H1 (cell line): ENCODE results near the gene CFAP100. TPM values are rescaled to one million over a fixed set of nuclear protein-coding genes. Genes with fewer than 3 reads are reported as not detected.
A peak's percentile ranks its signal among the peaks of the same experiment; 100 is the strongest.

Experiments used
- CTCF ChIA-PET: fragments of 300-600 bp; sonication (Branson Sonifier 250); formaldehyde crosslinking; loops from one replicate; lab custom pipeline; 2021; ENCODE audit not compliant: partially characterized antibody; lab: Charles Lee
- POLR2A ChIA-PET: fragments of 300-600 bp; sonication (Branson Sonifier 250); formaldehyde crosslinking; loops from one replicate; lab custom pipeline; 2021; ENCODE audit warnings: inconsistent platforms; ENCODE audit not compliant: partially characterized antibody; lab: Charles Lee
- DNase-seq, 2 experiments: peaks; one replicate each; pipeline versions ENCODE4 v3.0.0 to v3.0.0-alpha.2; 2010 to 2022; ENCODE audit warnings: low spot score in 2 of 2, low read depth in 1 of 2, mixed read lengths in 1 of 2
- FAIRE-seq: peaks from 2 replicates; lab custom pipeline; 2011; peaks lifted over from hg19 to GRCh38; lab: Jason Lieb, UNC
- H2AFZ ChIP-seq: 2 replicates; pipeline ENCODE4 v1.8.1; 2012; ENCODE audit warnings: low read length, inconsistent platforms
- H2AK5ac ChIP-seq: 2 replicates; pipeline ENCODE4 v1.6.1; 2013; ENCODE audit warnings: low read depth, low read length
- H2BK120ac ChIP-seq: replicated peaks from 2 replicates; pipeline ENCODE3; 2013; ENCODE audit warnings: low read depth, low read length, inconsistent platforms
- H2BK12ac ChIP-seq: 2 replicates; pipeline ENCODE4 v1.6.1; 2013; ENCODE audit warnings: low read depth, low read length
- H2BK15ac ChIP-seq: 2 replicates; pipeline ENCODE4 v1.6.1; 2013; ENCODE audit warnings: low read length
- H2BK20ac ChIP-seq: 2 replicates; pipeline ENCODE4 v1.6.1; 2013; ENCODE audit warnings: low read length
- H2BK5ac ChIP-seq: 2 replicates; pipeline ENCODE4 v1.6.1; 2013; ENCODE audit warnings: low read depth, low read length
- H3K14ac ChIP-seq: 2 replicates; pipeline ENCODE4 v1.6.1; 2013; ENCODE audit warnings: inconsistent platforms; ENCODE audit not compliant: insufficient read length
- H3K18ac ChIP-seq: 2 replicates; pipeline ENCODE4 v1.6.1; 2013; ENCODE audit warnings: low read length; ENCODE audit errors: extremely low read depth
- H3K23ac ChIP-seq: 2 replicates; pipeline ENCODE4 v1.6.1; 2013; ENCODE audit warnings: inconsistent platforms; ENCODE audit not compliant: insufficient read length
- H3K23me2 ChIP-seq: 2 replicates; pipeline ENCODE4 v1.6.1; 2013; ENCODE audit warnings: low read depth, low read length
- H3K27ac ChIP-seq: 2 replicates; pipeline ENCODE4 v1.6.1; 2011; ENCODE audit warnings: low read depth, low read length, inconsistent platforms
- H3K27me3 ChIP-seq, 4 experiments: replicated peaks in 1 of 4; 1 replicate in 1 of 4; 2 replicates in 3 of 4; pipeline versions ENCODE4 v1.6.1 to v1.8.1; 2011 to 2013; ENCODE audit warnings: low read length in 3 of 4, mild to moderate bottlenecking in 3 of 4, inconsistent platforms in 2 of 4, mixed read lengths in 2 of 4, moderate library complexity in 1 of 4; ENCODE audit not compliant: control insufficient read depth in 3 of 4, insufficient read depth in 3 of 4; ENCODE audit errors: extremely low read depth in 1 of 4
- H3K36me3 ChIP-seq, 4 experiments: 2 replicates each; pipeline versions ENCODE4 v1.6.1 to v1.8.1; 2011 to 2013; ENCODE audit warnings: mild to moderate bottlenecking in 4 of 4, low read length in 3 of 4, moderate library complexity in 2 of 4, control low read depth in 1 of 4, inconsistent platforms in 1 of 4; ENCODE audit not compliant: insufficient read depth in 4 of 4, control insufficient read depth in 2 of 4
- H3K4ac ChIP-seq: replicated peaks from 2 replicates; pipeline ENCODE3; 2013; ENCODE audit warnings: low read length, low read depth, mixed read lengths, inconsistent platforms; ENCODE audit not compliant: insufficient read length
- H3K4me1 ChIP-seq, 4 experiments: replicated peaks in 1 of 4; 1 replicate in 1 of 4; 2 replicates in 3 of 4; pipeline versions ENCODE4 v1.6.1 to v1.8.1; 2011 to 2013; ENCODE audit warnings: low read length in 3 of 4, inconsistent platforms in 2 of 4, mixed read lengths in 1 of 4; ENCODE audit not compliant: insufficient read depth in 4 of 4, control insufficient read depth in 3 of 4
- H3K4me2 ChIP-seq, 2 experiments: 2 replicates each; pipeline versions ENCODE4 v1.6.1 to v1.8.1; 2011 to 2013; ENCODE audit warnings: low read depth in 2 of 2, low read length in 2 of 2, control low read depth in 1 of 2, inconsistent platforms in 1 of 2, mild to moderate bottlenecking in 1 of 2; ENCODE audit not compliant: insufficient read depth in 1 of 2
- H3K4me3 ChIP-seq, 4 experiments: fragments of 200-600, 300-600 bp in 1 of 4; sonication (generic), shearing (Covaris generic), sonication (Bioruptor Twin) in 1 of 4; 2 replicates each; pipeline versions ENCODE4 v1.5.1 to v1.8.1; 2011 to 2016; ENCODE audit warnings: low read length in 4 of 4, low read depth in 3 of 4, control low read depth in 2 of 4, inconsistent platforms in 2 of 4, mild to moderate bottlenecking in 2 of 4, mixed read lengths in 1 of 4, moderate library complexity in 1 of 4; ENCODE audit not compliant: insufficient read depth in 2 of 4; ENCODE audit errors: extremely low read depth in 1 of 4
- H3K56ac ChIP-seq: replicated peaks from 2 replicates; pipeline ENCODE3; 2013; ENCODE audit warnings: low read depth, mild to moderate bottlenecking, mixed read lengths, low read length, inconsistent platforms; ENCODE audit not compliant: insufficient read length
- H3K79me1 ChIP-seq: 2 replicates; pipeline ENCODE4 v1.6.1; 2013; ENCODE audit warnings: low read depth, low read length, control low read depth
- H3K79me2 ChIP-seq, 2 experiments: 2 replicates each; pipeline versions ENCODE4 v1.6.1 to v1.8.1; 2012 to 2013; ENCODE audit warnings: low read length in 2 of 2, mild to moderate bottlenecking in 2 of 2, inconsistent platforms in 1 of 2; ENCODE audit not compliant: insufficient read depth in 2 of 2, control insufficient read depth in 1 of 2
- H3K9ac ChIP-seq, 4 experiments: replicated peaks in 1 of 4; 1 replicate in 1 of 4; 2 replicates in 3 of 4; pipeline versions ENCODE4 v1.6.1 to v1.8.1; 2011 to 2013; ENCODE audit warnings: low read depth in 3 of 4, low read length in 3 of 4, control low read depth in 2 of 4, mild to moderate bottlenecking in 2 of 4, moderate library complexity in 2 of 4, inconsistent platforms in 1 of 4; ENCODE audit errors: extremely low read depth in 1 of 4
- H3K9me3 ChIP-seq, 2 experiments: 2 replicates each; pipeline versions ENCODE4 v1.6.1 to v1.8.1; 2012 to 2013; ENCODE audit warnings: mild to moderate bottlenecking in 2 of 2, moderate library complexity in 2 of 2, control low read depth in 1 of 2, inconsistent platforms in 1 of 2, low read depth in 1 of 2, low read length in 1 of 2, mixed read lengths in 1 of 2; ENCODE audit not compliant: insufficient read depth in 2 of 2
- H4K20me1 ChIP-seq, 2 experiments: replicated peaks in 1 of 2; 2 replicates each; pipeline versions ENCODE3 to v1.8.1; 2011 to 2013; ENCODE audit warnings: inconsistent platforms in 2 of 2, low read length in 2 of 2, mild to moderate bottlenecking in 1 of 2; ENCODE audit not compliant: insufficient read depth in 2 of 2, control insufficient read depth in 1 of 2
- H4K5ac ChIP-seq: 2 replicates; pipeline ENCODE4 v1.6.1; 2013; ENCODE audit warnings: low read length, low read depth, mixed read lengths, inconsistent platforms; ENCODE audit not compliant: insufficient read length
- H4K8ac ChIP-seq: 2 replicates; pipeline ENCODE4 v1.8.0; 2013; ENCODE audit warnings: mild to moderate bottlenecking, moderate library complexity, low read length, inconsistent platforms; ENCODE audit not compliant: insufficient read depth; ENCODE audit errors: extremely low read depth
- H4K91ac ChIP-seq: replicated peaks from 2 replicates; pipeline ENCODE3; 2013; ENCODE audit warnings: low read length, mixed read lengths, inconsistent platforms; ENCODE audit not compliant: insufficient read length
- RAD21 ChIP-seq, 2 experiments: IDR thresholded peaks in 1 of 2; conservative IDR thresholded peaks in 1 of 2; 2 replicates each; pipeline ENCODE4 v1.6.1; 2011; ENCODE audit warnings: low read depth in 2 of 2, low read length in 2 of 2, improper control_type of control experiment in 1 of 2, inconsistent platforms in 1 of 2, mild to moderate bottlenecking in 1 of 2, moderate library complexity in 1 of 2
- YY1 ChIP-seq: IDR thresholded peaks from 2 replicates; pipeline ENCODE4 v1.6.1; 2011; ENCODE audit warnings: low read depth, mild to moderate bottlenecking, low read length
- WGBS, 2 experiments: shearing (Covaris generic) in 1 of 2; methylation state at CpG; one replicate each; pipeline versions ENCODE4 v1.1.6 to v1.1.7; 2013 to 2015; ENCODE audit warnings: low lambda C conversion rate in 2 of 2, mixed read lengths in 2 of 2, inconsistent platforms in 1 of 2, low coverage in 1 of 2, missing lambda C conversion rate in 1 of 2; ENCODE audit not compliant: insufficient replicate concordance in 2 of 2, insufficient coverage in 1 of 2, insufficient read length in 1 of 2; ENCODE audit errors: extremely low coverage in 1 of 2, missing lambda C conversion rate in 1 of 2; 5-methylcytosine and 5-hydroxymethylcytosine counted together
- polyA plus RNA-seq, 7 experiments: library from polyadenylated mRNA; depleted of rRNA in 3 of 7; stranded (reverse) in 5 of 7; unstranded in 2 of 7; fragments of >200 nt in 5 of 7; fragments of 200-250 nt in 2 of 7; gene quantifications; 1 replicate in 5 of 7; 2 replicates in 1 of 7; 4 replicates in 1 of 7; pipeline versions ENCODE4 v1.2.1 to v1.2.3, GENCODE V29; 2011 to 2013; ENCODE audit warnings: missing spikeins in 2 of 7, mixed read lengths in 2 of 7
- total RNA-seq: library from RNA; stranded (reverse); fragmentation: NEBNext Ultra II Directional; extraction: Animal tissue kit (Norgen Biotek cat#: 25700); gene quantifications from 2 replicates; pipeline ENCODE4 v1.2.1, GENCODE V29; 2021

Gene CFAP100
- total and polyA plus RNA-seq, 2 of the 8 experiments (the other 6 are each of a cell fraction or from before 2014, with no cell fraction given), result 0.17 TPM; not detected in 1

DNA sequence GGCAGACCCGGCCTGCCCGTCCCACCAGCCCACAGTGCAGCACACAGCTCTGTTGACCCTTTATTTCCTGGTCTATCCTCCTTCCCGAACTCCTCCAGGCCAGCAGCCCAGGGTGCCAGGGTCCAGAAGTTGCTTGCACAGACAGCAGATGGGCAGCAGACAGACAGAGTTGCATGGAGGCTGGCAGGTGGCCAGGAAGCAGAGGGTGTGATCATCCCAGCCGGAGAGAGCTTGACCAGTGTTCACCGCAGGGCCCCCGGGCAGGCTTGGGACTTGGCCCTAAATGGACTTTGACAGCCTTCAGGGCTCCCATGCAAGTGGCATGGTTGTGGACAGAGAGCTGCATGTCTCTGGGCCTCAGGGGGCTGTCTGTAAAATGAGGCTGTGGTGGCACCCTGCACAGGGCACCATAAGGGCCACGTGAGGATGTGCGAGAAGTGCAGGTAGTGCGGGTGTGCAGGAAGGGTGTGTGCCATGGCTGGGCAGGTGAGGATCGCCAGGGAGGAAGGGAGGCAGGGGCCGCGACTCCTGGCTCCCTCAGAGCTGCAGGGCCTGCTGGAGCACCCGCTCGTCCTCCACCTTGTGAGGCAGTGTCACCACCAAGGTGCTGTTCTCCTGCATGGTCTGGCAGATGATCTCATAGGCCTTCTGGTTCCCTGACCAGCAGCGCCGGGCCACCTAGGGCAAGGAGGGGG lies 87.2 kb downstream of the CFAP100 start:
- Histone ChIP-seq H4K5ac (no peak overlapping the region), H3K14ac (no peak overlapping the region), H3K23ac (no peak overlapping the region), H3K79me1 (no peaks in the 10 kb centered on the region), H2BK12ac (peak overlapping the region; percentile 87; the same call in 1 of the 2 replicates), H2BK5ac (peak overlapping the region; percentile 35; the same call in 1 of the 2 replicates), H2BK15ac (no peak overlapping the region), H2BK20ac (0 out of 2 replicates have a peak overlapping the region, but pooled peaks have one; percentile 61), H4K91ac (no peak overlapping the region), H3K4ac (no peak overlapping the region), H2AFZ (no peak overlapping the region), H3K4me1 (peaks cover 0 to 22% (median 11%) of the 10 kb centered on the region in 4 experiments; a peak in 6 of 7 replicates), H3K18ac (no peak overlapping the region; the same call in 1 of the 2 replicates), H3K36me3 (no peaks in the 10 kb centered on the region), H2AK5ac (peak overlapping the region; percentile 75; the same call in 1 of the 2 replicates)
- CTCF ChIA-PET, result interaction anchor here (0.7 to 1.4 kb wide), 2 partner anchors 17 to 794 kb away, joined by 3 to 4 read pairs; no protein-coding TSS in a partner anchor
- 94% methylated on average over 16 of the region's 16 CpGs; no CpG with 5 or more reads in 1 of the 2 experiments for whole genome bisulfite sequencing, 2 experiments
- no peak for TF ChIP-seq RAD21 (IDR thresholded peaks at IDR 0.05 in 1 of 2, conservative IDR thresholded peaks at IDR 0.05 in 1 of 2; ENCODE audit: low read depth in 2 of 2, low read length in 2 of 2)
- no peak for TF ChIP-seq YY1
- TF ChIP-seq, all 59 proteins: peak for 0
- Histone ChIP-seq H4K20me1 (no peaks in the 10 kb centered on the region), H3K4me3 (no peak overlapping the region), H3K4me2 (no peak overlapping the region), H3K23me2 (no peaks in the 10 kb centered on the region), H3K56ac (no peak overlapping the region), H2BK120ac (no peak overlapping the region), H3K79me2 (no peaks in the 10 kb centered on the region), H3K9me3 (no peaks in the 10 kb centered on the region), H3K27me3 (no peaks in the 10 kb centered on the region), H3K9ac (no peak overlapping the region), H3K27ac (no peak overlapping the region), H4K8ac (peak overlapping the region; percentile 76; the same call in 1 of the 2 replicates)
- DNase-seq (no peak), FAIRE-seq (no peak)
- POLR2A ChIA-PET, result interaction anchor here (1.4 kb wide), 1 partner anchor 9 kb away, joined by 4 read pairs; no protein-coding TSS in a partner anchor
